CD4-positive, alpha-beta T cell treated with Interleukin-4 for 4 hours (primary cell): ENCODE data around the gene VAMP7.
"Not testable (repeated sequence)": the region's sequence is repeated elsewhere in the genome, so short reads cannot be mapped to it uniquely, and the experiment has no call there.

Experiments
- DNase-seq: peaks from one replicate; pipeline ENCODE4 v3.0.0-alpha.2; 2020

Gene VAMP7

GRCh38 chrX:155881158-155881993, at the start of gene VAMP7:
Gene VAMP7, plus strand, starts transcription at chrX:155881345. Its CDS starts 8,122 bp downstream, at chrX:155889467.
- peak; percentile 78 for DNase-seq

- no peak for DNase-seq
Observed at GRCh38 chrX:155841232-155841631, 39.9 kb upstream of the VAMP7 start.

- DNase-seq, result not testable (repeated sequence)
Observed at GRCh38 chrX:155851786-155852185, 29.4 kb upstream of the VAMP7 start.

- DNase-seq, result no peak
Observed at GRCh38 chrX:155857561-155857960, 23.6 kb upstream of the VAMP7 start.

GRCh38 chrX:155864655-155865054, 16.5 kb upstream of the VAMP7 start:
- DNase-seq, result no peak

GRCh38 chrX:155865193-155865592, 16.0 kb upstream of the VAMP7 start:
- no peak for DNase-seq

- no peak for DNase-seq
Observed at GRCh38 chrX:155867821-155868220, 13.3 kb upstream of the VAMP7 start.

GRCh38 chrX:155870958-155871357, 10.2 kb upstream of the VAMP7 start:
- no peak for DNase-seq

- no peak for DNase-seq
Observed at GRCh38 chrX:155871934-155872333, 9.2 kb upstream of the VAMP7 start.

GRCh38 chrX:155873188-155873587, 8.0 kb upstream of the VAMP7 start:
- no peak for DNase-seq

- DNase-seq, result no peak
Observed at GRCh38 chrX:155874571-155875244, 6.4 kb upstream of the VAMP7 start.

GRCh38 chrX:155876704-155877103, 4.4 kb upstream of the VAMP7 start:
- no peak for DNase-seq

- no peak for DNase-seq
Observed at GRCh38 chrX:155877288-155877687, 3.9 kb upstream of the VAMP7 start.

- no peak for DNase-seq
Observed at GRCh38 chrX:155880586-155881157, 473 bp upstream of the VAMP7 start.

GRCh38 chrX:155886409-155886808, 5.3 kb downstream of the VAMP7 start:
- no peak for DNase-seq

GRCh38 chrX:155888139-155888538, 7.0 kb downstream of the VAMP7 start:
- no peak for DNase-seq

- no peak for DNase-seq
Observed at GRCh38 chrX:155889328-155889727, 8.2 kb downstream of the VAMP7 start.

GRCh38 chrX:155891446-155892210, 10.5 kb downstream of the VAMP7 start:
- no peak for DNase-seq

- DNase-seq, result no peak
Observed at GRCh38 chrX:155893521-155893920, 12.4 kb downstream of the VAMP7 start.

GRCh38 chrX:155896512-155896911, 15.4 kb downstream of the VAMP7 start:
- DNase-seq, result no peak

- DNase-seq, result no peak
Observed at GRCh38 chrX:155899366-155899765, 18.2 kb downstream of the VAMP7 start.

- no peak for DNase-seq
Observed at GRCh38 chrX:155900765-155901164, 19.6 kb downstream of the VAMP7 start.

GRCh38 chrX:155907661-155908060, 26.5 kb downstream of the VAMP7 start:
- not testable (repeated sequence) for DNase-seq
